Measurements from ENCODE around the gene ROPN1L.

GRCh38 chr5:10439692-10440091 lies 2.0 kb upstream of the ROPN1L start:
- TF ChIP-seq CEBPB (IDR thresholded peaks at IDR 0.05; ENCODE audit: low read depth) (no peak), CTCF (IDR thresholded peaks at IDR 0.05 in 2 of 3, conservative IDR thresholded peaks at IDR 0.05 in 1 of 3; ENCODE audit: borderline replicate concordance in 1 of 3, insufficient read depth in 1 of 3, low read depth in 2 of 3, low read length in 2 of 3) (no peak), POLR2A (IDR thresholded peaks at IDR 0.05; ENCODE audit: borderline replicate concordance, extremely low read depth, insufficient read depth, insufficient read length) (no peak), ZNF274 (IDR thresholded peaks at IDR 0.05; ENCODE audit: low read depth, low read length) (no peak), EZH2phosphoT487 (IDR thresholded peaks at IDR 0.05; ENCODE audit: borderline replicate concordance) (no peak), REST (IDR thresholded peaks at IDR 0.05; ENCODE audit: low read depth) (no peak), CBX3 (IDR thresholded peaks at IDR 0.05; ENCODE audit: low read depth) (no peak), YY1 (IDR thresholded peaks at IDR 0.05; ENCODE audit: extremely low read depth, insufficient replicate concordance, low read depth, low read length) (no peak), RAD21 (IDR thresholded peaks at IDR 0.05; ENCODE audit: low read depth) (no peak), SRF (IDR thresholded peaks at IDR 0.05; ENCODE audit: low read depth) (no peak), POLR2AphosphoS5 (IDR thresholded peaks at IDR 0.05; ENCODE audit: low read depth, low read length) (no peak), SIN3A (IDR thresholded peaks at IDR 0.05; ENCODE audit: low read depth) (no peak), JUND (IDR thresholded peaks at IDR 0.05) (no peak), MAX (IDR thresholded peaks at IDR 0.05) (no peak)

All from HCT116 (cell line).